GM19324 (cell line): ENCODE results near the gene KIF3A.

Experiments
- ATAC-seq: cut with Tn5 transposase; IDR thresholded peaks from one replicate; pipeline ENCODE4 v1.9.1; 2021; ENCODE audit warnings: mild to moderate bottlenecking, moderate library complexity; ENCODE audit not compliant: unreplicated experiment, low FRiP score

The KIF3A gene

GRCh38 chr5:132771503-132771998 lies 34.2 kb upstream of the KIF3A start:
- no peak for ATAC-seq

GRCh38 chr5:132770476-132771159 lies 33.3 kb upstream of the KIF3A start:
- no peak for ATAC-seq

DNA sequence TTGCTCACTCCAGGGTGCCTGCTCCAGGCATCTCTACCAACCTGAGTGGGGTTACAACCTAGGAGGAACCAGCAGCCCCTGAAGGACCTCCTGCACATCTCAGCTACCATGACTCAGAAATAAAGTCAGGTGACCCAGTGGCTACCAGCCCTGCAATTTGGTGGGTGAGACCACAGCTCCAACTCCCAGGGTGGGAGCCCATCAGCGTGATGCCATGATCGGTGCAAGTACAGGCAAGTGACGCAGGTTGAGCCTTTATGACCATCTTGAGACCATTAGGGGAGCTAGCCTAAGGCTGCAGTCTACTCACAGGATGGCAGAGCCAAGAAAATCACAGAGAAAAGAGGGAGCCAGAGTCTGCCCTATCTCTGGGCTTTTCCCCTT lies 31.1 kb upstream of the KIF3A start:
- no peak for ATAC-seq

- ATAC-seq, result no peak
Observed at GRCh38 chr5:132767150-132767549, 29.8 kb upstream of the KIF3A start.

- no peak for ATAC-seq
Observed at GRCh38 chr5:132766806-132767055, 29.4 kb upstream of the KIF3A start.

DNA sequence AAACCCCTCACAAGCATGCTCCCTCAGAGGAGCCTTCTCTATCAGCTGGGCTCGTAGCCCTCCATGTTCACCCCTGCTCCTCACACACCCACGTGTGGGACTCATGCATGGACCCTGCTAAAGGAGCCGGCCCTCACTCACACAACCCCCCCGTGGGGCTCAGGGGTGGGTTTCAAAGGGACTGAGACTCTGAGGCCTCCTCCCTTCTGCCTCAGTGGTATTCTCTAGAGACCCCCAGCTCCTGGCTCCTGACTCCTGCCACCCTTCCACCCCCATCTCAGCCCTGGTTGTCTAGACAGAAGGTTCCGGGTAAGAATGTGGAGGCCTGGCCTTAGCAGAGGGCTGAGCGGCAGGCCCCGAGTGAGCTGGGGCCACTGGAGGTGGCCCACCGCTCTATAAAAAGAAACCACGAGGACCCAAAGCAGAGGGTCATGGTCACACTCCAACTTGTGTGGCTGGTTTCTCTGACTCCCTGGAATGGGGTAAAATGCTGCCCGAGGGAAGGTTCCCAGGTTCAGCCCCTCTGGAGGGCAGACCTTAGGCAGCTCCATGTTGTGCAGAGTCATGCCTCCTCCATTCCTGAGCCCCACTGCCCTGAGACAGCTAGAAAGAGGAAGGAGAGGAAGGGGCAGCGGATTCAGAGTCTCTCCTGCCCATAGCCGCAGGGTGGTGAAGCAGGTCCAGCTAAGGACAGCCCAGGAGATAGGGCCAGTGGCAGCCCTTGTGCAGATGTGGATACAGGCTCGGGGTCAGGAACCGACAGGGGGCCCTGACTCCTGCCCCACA lies 28.9 kb upstream of the KIF3A start:
- ATAC-seq, result no peak

DNA sequence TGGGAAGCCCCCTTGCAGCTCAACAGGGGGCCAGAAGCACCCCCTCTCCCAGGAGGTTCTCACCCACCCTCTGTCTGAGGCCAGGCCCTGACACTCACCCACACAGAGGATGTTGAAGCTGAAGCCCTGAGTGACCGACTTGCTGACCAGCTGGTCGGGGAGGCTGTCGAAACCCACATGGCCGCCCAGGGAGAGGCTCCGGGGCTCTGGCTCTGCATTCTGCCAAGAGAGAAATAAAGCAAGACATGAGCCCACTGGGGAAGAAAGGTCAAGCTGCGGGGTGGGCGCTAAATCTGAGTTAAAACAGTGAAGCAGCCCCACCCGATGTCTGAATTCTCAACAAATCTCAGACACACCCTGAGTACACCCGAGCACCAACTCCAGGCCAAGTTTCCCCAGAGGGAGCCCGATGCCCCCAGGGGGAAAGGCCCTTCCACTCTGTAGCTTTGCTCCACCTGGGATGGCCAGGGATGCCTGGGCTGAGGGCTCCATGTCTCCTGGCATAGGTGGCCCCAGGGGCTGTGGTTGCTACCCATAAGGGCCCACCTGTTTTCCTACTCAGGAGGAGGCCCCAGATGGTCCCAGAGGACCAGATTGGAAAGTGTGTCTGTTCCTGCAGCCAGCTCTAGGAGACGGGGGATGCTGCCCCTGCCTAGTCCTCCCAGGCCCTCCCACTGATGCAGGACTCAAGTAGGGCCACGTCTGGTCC lies 28.1 kb upstream of the KIF3A start:
- no peak for ATAC-seq

GRCh38 chr5:132764671-132765238 lies 27.4 kb upstream of the KIF3A start:
- ATAC-seq, result no peak

DNA sequence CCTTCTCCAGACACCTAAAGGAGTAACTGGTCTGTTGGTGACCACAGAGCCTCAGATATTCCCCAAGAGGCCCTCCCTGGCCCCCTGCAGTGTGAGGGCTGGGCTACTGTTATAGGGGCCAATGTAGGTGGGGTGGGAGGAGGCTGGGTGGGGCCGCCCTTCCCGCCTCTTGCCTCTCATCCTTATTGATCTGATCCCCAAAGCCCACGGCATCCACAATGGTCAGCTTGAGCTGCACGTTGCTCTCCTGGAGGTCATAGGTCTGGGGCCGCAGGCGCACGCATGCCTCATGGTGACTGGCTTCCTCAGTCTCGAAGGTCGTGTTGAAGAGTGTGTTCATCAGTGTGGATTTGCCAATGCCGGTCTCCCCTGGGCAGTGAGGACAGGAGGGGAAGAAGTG lies 26.7 kb upstream of the KIF3A start:
- no peak for ATAC-seq

DNA sequence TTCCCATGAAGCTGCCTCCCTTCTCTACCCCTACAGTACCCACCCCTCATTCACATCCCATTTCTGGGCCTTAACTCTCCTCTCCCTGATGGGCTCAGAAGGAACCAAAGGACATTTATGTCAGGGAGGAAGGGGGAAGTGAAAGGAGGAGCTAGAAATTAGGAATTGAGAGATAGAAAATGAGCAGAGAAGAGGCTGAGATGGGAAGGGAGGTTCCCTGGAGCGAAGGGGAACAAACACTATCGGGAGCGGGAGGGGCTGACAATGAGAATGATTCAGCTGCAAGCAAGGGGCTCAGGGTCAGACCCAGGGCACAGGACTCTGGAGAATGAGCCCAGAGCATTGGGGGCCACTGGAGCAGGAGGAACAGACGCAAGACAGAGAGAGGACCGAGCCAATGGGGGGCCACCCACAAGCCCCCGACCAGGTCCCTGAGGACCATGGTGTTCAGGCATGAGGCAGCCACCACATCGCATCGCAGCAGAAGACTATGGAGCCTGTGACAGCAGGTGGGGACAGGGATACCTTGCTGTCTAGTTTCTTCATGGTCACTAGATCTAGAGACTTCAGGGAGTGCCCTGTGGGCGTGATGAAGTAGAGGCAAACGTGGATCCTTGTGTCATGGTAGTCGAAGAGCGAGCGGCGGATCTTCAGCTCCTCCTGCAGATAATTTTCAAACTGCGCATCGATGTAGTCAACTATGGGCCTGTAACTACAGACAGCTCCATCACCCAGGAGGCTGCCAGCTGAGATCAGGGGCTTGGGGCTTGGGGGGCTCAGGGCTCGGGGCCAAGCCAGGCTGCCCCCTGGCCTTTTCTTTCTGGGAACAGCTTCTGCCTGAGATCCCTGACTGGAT lies 26.1 kb upstream of the KIF3A start:
- ATAC-seq, result no peak

- no peak for ATAC-seq
Observed at GRCh38 chr5:132762246-132763000, 25.1 kb upstream of the KIF3A start.

DNA sequence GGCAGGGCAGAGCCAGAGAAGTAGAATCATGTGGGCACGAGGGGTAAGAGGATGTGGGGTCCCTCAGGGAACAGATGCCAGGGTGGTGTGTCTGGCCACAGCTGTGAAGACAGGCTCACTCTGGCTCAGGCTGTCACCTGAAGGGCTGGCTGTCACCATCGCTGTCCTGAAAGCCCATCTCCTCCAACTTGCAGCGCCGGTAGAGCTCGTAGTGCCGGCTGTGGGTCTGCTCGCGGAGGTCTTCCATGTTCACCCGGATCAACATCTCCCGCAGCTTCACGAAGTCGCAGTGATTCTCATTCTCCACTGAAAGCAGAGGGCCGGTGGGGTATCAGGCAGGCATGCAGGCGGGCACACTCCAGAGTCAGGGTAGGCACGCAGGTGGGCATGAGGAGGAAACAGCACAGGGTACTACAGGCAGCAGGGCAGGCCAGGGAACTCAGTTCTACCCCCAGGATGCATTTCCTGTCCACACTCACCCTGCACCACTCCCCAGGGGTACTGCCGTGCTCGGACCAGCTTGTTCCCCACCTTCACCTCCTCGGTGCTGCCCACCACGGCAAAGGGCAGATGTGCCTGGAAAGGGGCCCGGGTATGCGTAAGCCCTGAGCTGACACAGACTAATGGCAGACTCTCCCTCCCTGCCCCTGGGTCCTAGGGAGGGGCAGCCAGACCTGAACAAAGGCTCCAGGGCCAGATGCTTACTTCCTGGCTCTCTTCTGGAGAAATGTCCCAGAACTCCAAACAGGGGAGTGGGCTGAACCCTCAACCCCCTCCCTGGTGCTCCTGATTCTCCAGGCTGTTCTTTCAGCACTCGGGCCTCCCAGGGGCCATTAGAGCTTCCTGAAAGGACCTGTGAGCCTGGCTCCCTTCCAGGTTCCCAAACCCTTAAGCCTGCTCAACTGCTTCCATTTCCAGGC lies 24.2 kb upstream of the KIF3A start:
- ATAC-seq, result no peak

DNA sequence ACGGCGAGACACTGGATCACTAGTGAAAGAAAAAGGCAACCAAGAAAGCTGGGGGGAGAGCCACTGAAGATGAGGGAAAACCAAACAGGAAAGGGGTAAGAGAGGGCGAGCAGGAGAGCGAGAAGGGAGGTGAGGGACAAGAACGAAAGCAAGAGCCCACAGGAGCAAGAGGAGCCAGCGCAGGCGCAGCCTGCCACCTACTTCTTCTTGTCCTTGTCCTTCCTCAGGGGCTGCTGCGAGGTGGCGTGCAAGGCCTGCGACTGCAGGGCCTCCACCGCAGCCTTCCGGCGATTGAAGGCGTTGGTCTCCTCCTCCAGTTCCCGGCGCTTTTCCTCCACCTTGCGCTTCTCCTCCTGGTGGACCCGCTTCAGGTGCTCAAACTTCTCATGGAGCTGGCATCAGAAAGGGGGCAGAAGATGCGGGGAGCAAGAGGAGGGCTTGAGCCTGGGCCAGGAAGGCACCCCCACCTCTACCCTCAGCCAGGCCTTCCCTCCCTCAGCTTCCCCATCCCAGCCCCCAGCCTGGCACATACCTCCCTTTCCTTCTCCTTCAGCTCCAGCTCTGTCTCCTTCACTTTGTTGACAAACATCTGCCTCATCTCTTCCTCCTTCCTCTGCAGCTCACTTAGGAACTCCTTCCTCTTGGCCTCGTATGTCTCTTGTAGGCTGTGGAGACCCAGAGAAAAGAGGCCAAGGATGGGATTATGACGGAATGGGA lies 23.4 kb upstream of the KIF3A start:
- ATAC-seq, result no peak

GRCh38 chr5:132760049-132760420 lies 22.7 kb upstream of the KIF3A start:
- ATAC-seq, result no peak

GRCh38 chr5:132759114-132760048 lies 22.0 kb upstream of the KIF3A start:
- no peak for ATAC-seq

DNA sequence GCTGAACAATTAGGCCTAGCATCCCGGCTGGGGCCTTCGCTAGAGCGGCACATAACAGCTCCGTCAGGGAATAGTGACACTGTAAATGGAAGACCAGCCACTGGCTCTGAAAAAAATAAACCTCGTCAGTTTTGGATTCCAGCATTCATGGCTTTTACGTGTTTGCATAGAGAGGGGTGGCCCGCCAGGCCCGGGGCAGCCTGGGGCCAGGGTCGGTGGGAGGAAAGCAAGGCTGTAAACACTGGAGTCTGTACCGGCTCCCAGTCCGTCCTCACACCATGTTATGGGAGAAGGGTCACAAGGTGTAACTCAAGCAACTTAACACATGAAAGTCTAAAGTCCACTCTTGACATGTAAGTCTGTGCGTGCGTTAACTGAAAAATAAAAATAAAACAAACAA lies 21.1 kb upstream of the KIF3A start:
- ATAC-seq, result no peak

GRCh38 chr5:132756542-132756941 lies 19.2 kb upstream of the KIF3A start:
- ATAC-seq, result no peak
